Lung (tissue), 12 donors: ENCODE measurements around the gene N4BP2L1. TPM values are rescaled to one million over a fixed set of nuclear protein-coding genes. Genes with fewer than 3 reads are reported as not detected.

ENCODE experiments used
- ATAC-seq: fragments of 200-7000 bp; cut with Tn5 transposase; one replicate; pipeline ENCODE4 v1.9.1; 2020; ENCODE audit warnings: moderate number of reproducible peaks; ENCODE audit not compliant: insufficient read depth, low FRiP score
- DNase-seq, 3 donors: peaks; one replicate each; pipeline ENCODE4 v3.0.0-alpha.2; 2013 to 2017
- H3K27ac ChIP-seq, 2 donors: one replicate each; pipeline ENCODE4 v1.5.1; 2013; ENCODE audit warnings: mild to moderate bottlenecking in 2 of 2, moderate library complexity in 2 of 2, control low read depth in 1 of 2, inconsistent platforms in 1 of 2, low read depth in 1 of 2, low read length in 1 of 2
- H3K27me3 ChIP-seq, 3 donors: one replicate each; pipeline ENCODE4 v1.5.1; 2013; ENCODE audit warnings: low read length in 2 of 3; ENCODE audit not compliant: control insufficient read depth in 3 of 3, insufficient read depth in 3 of 3
- H3K36me3 ChIP-seq, 4 donors: one replicate each; pipeline ENCODE4 v1.5.1; 2013; ENCODE audit warnings: low read length in 4 of 4, mild to moderate bottlenecking in 1 of 4, moderate library complexity in 1 of 4; ENCODE audit not compliant: control insufficient read depth in 4 of 4, insufficient read depth in 4 of 4
- H3K4me1 ChIP-seq, 5 donors: one replicate each; pipeline ENCODE4 v1.5.1; 2013; ENCODE audit warnings: low read length in 5 of 5, mild to moderate bottlenecking in 2 of 5, moderate library complexity in 1 of 5; ENCODE audit not compliant: control insufficient read depth in 5 of 5, insufficient read depth in 5 of 5
- H3K4me3 ChIP-seq: one replicate; pipeline ENCODE4 v1.5.1; 2013; ENCODE audit warnings: mild to moderate bottlenecking, control low read depth, moderate library complexity
- H3K9ac ChIP-seq, 2 donors: one replicate each; pipeline ENCODE4 v1.5.1; 2013; ENCODE audit warnings: low read length in 2 of 2, control low read depth in 1 of 2; ENCODE audit not compliant: insufficient read depth in 1 of 2
- H3K9me3 ChIP-seq, 4 donors: one replicate each; pipeline ENCODE4 v1.5.1; 2013; ENCODE audit warnings: low read length in 3 of 4, mild to moderate bottlenecking in 1 of 4, moderate library complexity in 1 of 4; ENCODE audit not compliant: control insufficient read depth in 4 of 4, insufficient read depth in 3 of 4
- CTCF ChIP-seq: IDR thresholded peaks from 2 replicates; pipeline ENCODE4 v1.5.1; 2012; ENCODE audit warnings: mild to moderate bottlenecking; ENCODE audit errors: control extremely low read depth, extremely low read depth
- WGBS, 2 donors: extraction: QIAGEN DNeasy Blood & Tissue Kit; methylation state at CpG; one replicate each; pipeline ENCODE4 v1.1.7; 2013; 5-methylcytosine and 5-hydroxymethylcytosine counted together
- polyA plus RNA-seq, 2 donors: library from polyadenylated mRNA; stranded (reverse); fragments of 200-250 nt; gene quantifications; one replicate each; pipeline ENCODE4 v1.2.1, GENCODE V29; 2013
- total RNA-seq, 2 donors: library from RNA; depleted of rRNA in 1 of 2; stranded (reverse); fragments of >200 nt in 1 of 2; gene quantifications; one replicate each; pipeline ENCODE4 v1.2.1, GENCODE V29; 2014 to 2021
- donor health status: control.
- donor health status: control.
- donor health status: Bipolar disorder and iron deficiency.
- donor health status: healthy.
- donor health status: DM: yes; HTN: yes; CAD: no.

Gene N4BP2L1
- total and polyA plus RNA-seq, 4 donors, result 12.4 to 81.8 (median 17.1) TPM

- Histone ChIP-seq H3K9me3 (no peaks in the 10 kb centered on the region), H3K27me3 (no peaks in the 10 kb centered on the region), H3K36me3 (peaks cover 0 to 7% (median under 1%) of the 10 kb centered on the region in 4 donors), H3K9ac (peak overlapping the region in 1 of 2 donors; percentile 23), H3K4me3 (no peak overlapping the region), H3K4me1 (peaks cover 0 to 10% (median 3%) of the 10 kb centered on the region in 5 donors), H3K27ac (no peak overlapping the region)
- DNase-seq (peak in 2 of 3 donors; percentile 33), ATAC-seq (no peak)
- 69 to 89% methylated on average over 6 of the region's 6 CpGs for WGBS, 2 donors
- no peak for TF ChIP-seq CTCF
Measured at GRCh38 chr13:32409001-32409313, 19.0 kb downstream of the N4BP2L1 start.

- no peak overlapping the region for H3K4me3 ChIP-seq
- no peak for TF ChIP-seq CTCF
- H3K9me3 ChIP-seq, result no peaks in the 10 kb centered on the region
- no peak for ATAC-seq
- H3K27ac ChIP-seq, result no peak overlapping the region
- DNase-seq, result no peak
- peaks cover 0 to 7% (median under 1%) of the 10 kb centered on the region in 4 donors for H3K36me3 ChIP-seq
- peaks cover 0 to 10% (median 3%) of the 10 kb centered on the region in 5 donors for H3K4me1 ChIP-seq
- H3K27me3 ChIP-seq, result no peaks in the 10 kb centered on the region
- 91 to 92% methylated on average over 9 of the region's 9 CpGs for WGBS, 2 donors
- peak overlapping the region in 1 of 2 donors; percentile 23 for H3K9ac ChIP-seq
Measured at GRCh38 chr13:32408296-32409000, 19.5 kb downstream of the N4BP2L1 start.

- WGBS, 2 donors, result 85 to 93% methylated on average over 6 of the region's 6 CpGs
- Histone ChIP-seq H3K9me3 (no peaks in the 10 kb centered on the region), H3K4me3 (no peak overlapping the region), H3K9ac (no peak overlapping the region), H3K36me3 (peaks cover 0 to 8% (median 2%) of the 10 kb centered on the region in 4 donors), H3K4me1 (peaks cover 0 to 10% (median 3%) of the 10 kb centered on the region in 5 donors), H3K27me3 (no peaks in the 10 kb centered on the region), H3K27ac (no peak overlapping the region)
- DNase-seq (no peak), ATAC-seq (no peak)
- TF ChIP-seq CTCF, result no peak
Measured at GRCh38 chr13:32407854-32408253, 20.1 kb downstream of the N4BP2L1 start.
